Measurements from ENCODE around the gene ANKS1B.

ANKS1B gene

DNA sequence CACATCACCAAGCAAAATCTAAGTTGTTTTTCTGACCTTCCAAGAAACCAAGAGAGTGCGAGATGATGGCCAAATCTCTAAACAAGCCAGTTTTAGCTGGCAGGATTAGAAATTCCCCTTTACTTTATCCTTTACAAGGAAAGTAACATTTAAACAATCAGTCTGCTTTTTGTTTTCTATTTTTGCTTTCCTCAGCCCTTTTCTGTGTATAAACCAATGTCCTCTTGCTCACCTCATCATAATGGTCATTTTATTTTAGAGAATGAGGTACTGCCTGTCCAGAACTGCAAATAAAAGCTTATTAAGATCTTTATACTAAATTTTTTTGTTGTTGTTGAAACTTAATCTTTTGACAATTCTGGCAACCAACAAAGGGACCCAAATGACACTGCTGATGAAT, 779.6 kb downstream of the ANKS1B start:
- ChIA-PET POLR2A (ENCODE audit: low non-redundant PET) (no interaction called here), CTCF (no interaction called here)
- H3K27ac ChIP-seq = no peak overlapping the region
- no peak for DNase-seq (ENCODE audit: low spot score)
- TF ChIP-seq, protein P1, sequence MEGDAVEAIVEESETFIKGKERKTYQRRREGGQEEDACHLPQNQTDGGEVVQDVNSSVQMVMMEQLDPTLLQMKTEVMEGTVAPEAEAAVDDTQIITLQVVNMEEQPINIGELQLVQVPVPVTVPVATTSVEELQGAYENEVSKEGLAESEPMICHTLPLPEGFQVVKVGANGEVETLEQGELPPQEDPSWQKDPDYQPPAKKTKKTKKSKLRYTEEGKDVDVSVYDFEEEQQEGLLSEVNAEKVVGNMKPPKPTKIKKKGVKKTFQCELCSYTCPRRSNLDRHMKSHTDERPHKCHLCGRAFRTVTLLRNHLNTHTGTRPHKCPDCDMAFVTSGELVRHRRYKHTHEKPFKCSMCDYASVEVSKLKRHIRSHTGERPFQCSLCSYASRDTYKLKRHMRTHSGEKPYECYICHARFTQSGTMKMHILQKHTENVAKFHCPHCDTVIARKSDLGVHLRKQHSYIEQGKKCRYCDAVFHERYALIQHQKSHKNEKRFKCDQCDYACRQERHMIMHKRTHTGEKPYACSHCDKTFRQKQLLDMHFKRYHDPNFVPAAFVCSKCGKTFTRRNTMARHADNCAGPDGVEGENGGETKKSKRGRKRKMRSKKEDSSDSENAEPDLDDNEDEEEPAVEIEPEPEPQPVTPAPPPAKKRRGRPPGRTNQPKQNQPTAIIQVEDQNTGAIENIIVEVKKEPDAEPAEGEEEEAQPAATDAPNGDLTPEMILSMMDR (conservative IDR thresholded peaks at IDR 0.05; ENCODE audit: low read depth) = no peak

- CTCF ChIA-PET = interaction anchor here (0.6 kb wide), 1 partner anchor 385 kb away, joined by 3 read pairs; no protein-coding TSS in a partner anchor
- POLR2A ChIA-PET (ENCODE audit: low non-redundant PET) = no interaction called here
- TF ChIP-seq, protein P1 (conservative IDR thresholded peaks at IDR 0.05; ENCODE audit: low read depth) = no peak
Observed at GRCh38 chr12:99201906-99202645, 782.7 kb downstream of the ANKS1B start.

GRCh38 chr12:99200711-99201384, 783.9 kb downstream of the ANKS1B start:
- TF ChIP-seq, protein P1 (conservative IDR thresholded peaks at IDR 0.05; ENCODE audit: low read depth) = no peak
- no peak overlapping the region for H3K27ac ChIP-seq
- CTCF ChIA-PET = no interaction called here
- POLR2A ChIA-PET (ENCODE audit: low non-redundant PET) = no interaction called here
- no peak for DNase-seq (ENCODE audit: low spot score)

More at GRCh38 chr12:99201906-99202645, 782.7 kb downstream of the ANKS1B start:
- DNase-seq (ENCODE audit: low spot score) = no peak
- H3K27ac ChIP-seq = no peak overlapping the region

- TF ChIP-seq, protein P1 (conservative IDR thresholded peaks at IDR 0.05; ENCODE audit: low read depth) = no peak
- no peak overlapping the region for H3K27ac ChIP-seq
- ChIA-PET POLR2A (ENCODE audit: low non-redundant PET) (no interaction called here), CTCF (no interaction called here)
- DNase-seq (ENCODE audit: low spot score) = no peak
Observed at GRCh38 chr12:99195474-99195873, 789.3 kb downstream of the ANKS1B start.

DNA sequence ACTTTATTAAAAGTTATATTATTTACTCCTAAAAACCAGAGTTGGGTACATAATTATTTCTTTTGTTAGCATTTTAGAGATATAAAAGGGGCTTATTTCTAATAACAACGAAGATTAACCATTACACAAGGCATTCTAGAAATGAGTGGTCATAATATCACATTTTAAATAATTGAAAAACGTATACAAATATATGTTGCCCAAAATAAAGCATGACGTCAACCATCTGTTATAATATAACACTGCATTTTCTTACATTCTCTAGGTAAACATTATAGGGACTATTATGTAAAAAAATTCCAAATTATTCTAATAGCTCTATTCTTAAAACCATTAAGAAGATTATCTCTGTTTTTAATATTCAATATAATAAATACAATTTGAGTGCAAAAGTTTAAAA, 792.2 kb downstream of the ANKS1B start:
- H3K27ac ChIP-seq = no peak overlapping the region
- DNase-seq (ENCODE audit: low spot score) = no peak
- ChIA-PET CTCF (no interaction called here), POLR2A (ENCODE audit: low non-redundant PET) (no interaction called here)
- TF ChIP-seq, protein P1 (conservative IDR thresholded peaks at IDR 0.05; ENCODE audit: low read depth) = no peak

DNA sequence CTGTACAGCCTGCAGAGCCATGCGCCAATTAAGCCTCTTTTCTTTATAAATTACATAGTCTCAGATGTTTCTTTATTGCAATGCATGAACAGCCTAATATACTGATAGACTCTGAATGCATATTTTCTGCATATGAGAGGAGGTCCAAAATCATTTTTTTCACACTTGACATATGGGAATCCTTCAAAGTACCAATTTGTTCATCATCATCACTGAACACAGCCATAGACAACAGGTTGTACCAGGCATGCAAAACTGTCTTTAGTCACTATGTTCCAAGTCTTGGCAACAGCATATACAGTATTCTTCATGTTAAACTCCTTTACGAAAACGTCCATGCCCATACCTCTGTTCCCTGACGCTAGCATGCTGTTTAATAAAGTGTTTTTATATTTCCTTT, 807.9 kb downstream of the ANKS1B start:
- no peak overlapping the region for H3K27ac ChIP-seq
- ChIA-PET POLR2A (ENCODE audit: low non-redundant PET) (no interaction called here), CTCF (interaction anchor here (0.8 kb wide), 1 partner anchor 591 kb away, joined by 3 read pairs; no protein-coding TSS in a partner anchor)
- DNase-seq (ENCODE audit: low spot score) = no peak
- TF ChIP-seq, protein P1 (conservative IDR thresholded peaks at IDR 0.05; ENCODE audit: low read depth) = no peak
